ENCODE data around the gene SYT1. TPM values are rescaled to one million over a fixed set of nuclear protein-coding genes. Genes with fewer than 3 reads are reported as not detected.

The SYT1 gene
- total RNA-seq, 2 donors from 2014 or later = 6.1 to 11.5 TPM

DNA sequence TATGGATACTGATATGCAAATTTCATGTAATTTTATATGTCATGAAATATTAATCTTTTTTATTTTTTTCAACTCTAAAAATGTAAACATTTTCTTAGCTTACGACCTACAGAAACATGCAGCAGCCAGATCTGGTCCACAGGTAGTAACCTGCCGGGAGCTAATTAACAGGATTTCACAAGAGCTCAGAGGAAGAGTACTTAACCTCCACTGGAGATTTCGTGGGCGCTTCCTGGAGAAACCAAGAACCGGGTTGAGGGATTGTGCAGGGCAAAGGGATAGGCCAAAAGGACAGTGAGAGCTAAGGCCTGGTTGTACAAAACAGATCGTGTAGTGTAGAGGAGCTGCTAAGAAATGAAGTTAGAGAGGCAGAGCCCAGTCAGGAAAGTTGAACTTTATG, 510.5 kb downstream of the SYT1 start:
- Histone ChIP-seq H3K36me3 (no peaks in the 10 kb centered on the region), H3K4me1 (replicated peaks) (no peaks in the 10 kb centered on the region), H3K4me3 (no peak overlapping the region), H3K9me3 (no peaks in the 10 kb centered on the region), H3K27ac (no peak overlapping the region), H3K27me3 (replicated peaks; ENCODE audit: insufficient read depth) (no peaks in the 10 kb centered on the region)
- 63% methylated on average over 6 of the region's 6 CpGs for WGBS
- no peak for TF ChIP-seq POLR2A (IDR thresholded peaks at IDR 0.05)
- no peak for TF ChIP-seq POLR2AphosphoS5 (IDR thresholded peaks at IDR 0.05)
- TF ChIP-seq, protein P1, sequence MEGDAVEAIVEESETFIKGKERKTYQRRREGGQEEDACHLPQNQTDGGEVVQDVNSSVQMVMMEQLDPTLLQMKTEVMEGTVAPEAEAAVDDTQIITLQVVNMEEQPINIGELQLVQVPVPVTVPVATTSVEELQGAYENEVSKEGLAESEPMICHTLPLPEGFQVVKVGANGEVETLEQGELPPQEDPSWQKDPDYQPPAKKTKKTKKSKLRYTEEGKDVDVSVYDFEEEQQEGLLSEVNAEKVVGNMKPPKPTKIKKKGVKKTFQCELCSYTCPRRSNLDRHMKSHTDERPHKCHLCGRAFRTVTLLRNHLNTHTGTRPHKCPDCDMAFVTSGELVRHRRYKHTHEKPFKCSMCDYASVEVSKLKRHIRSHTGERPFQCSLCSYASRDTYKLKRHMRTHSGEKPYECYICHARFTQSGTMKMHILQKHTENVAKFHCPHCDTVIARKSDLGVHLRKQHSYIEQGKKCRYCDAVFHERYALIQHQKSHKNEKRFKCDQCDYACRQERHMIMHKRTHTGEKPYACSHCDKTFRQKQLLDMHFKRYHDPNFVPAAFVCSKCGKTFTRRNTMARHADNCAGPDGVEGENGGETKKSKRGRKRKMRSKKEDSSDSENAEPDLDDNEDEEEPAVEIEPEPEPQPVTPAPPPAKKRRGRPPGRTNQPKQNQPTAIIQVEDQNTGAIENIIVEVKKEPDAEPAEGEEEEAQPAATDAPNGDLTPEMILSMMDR (IDR thresholded peaks at IDR 0.05) = no peak
- no peak for DNase-seq (ENCODE audit: low spot score)
- intact Hi-C loops (cut with DNase I) = no loop called here

DNA sequence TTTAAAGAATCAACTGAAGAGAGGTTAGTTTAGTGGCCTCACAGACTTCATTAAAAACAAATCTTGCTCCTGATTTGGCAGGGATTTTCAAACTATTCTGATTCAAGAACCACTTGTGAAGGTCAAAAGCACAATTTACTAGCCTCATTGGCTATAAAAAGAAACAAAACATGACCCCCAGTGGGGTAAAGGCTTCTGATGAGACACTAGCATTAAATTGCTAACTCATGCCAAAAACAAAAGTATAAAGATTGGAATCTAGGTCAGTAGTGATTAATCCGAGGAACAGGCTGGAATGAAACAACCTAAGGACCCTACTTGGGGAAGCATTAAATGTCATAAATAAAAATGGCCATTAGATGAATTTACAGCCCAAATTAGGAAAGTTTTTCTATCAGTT, 513.9 kb downstream of the SYT1 start:
- TF ChIP-seq POLR2A (IDR thresholded peaks at IDR 0.05) (no peak), POLR2AphosphoS5 (IDR thresholded peaks at IDR 0.05) (no peak)
- TF ChIP-seq, protein P1 (IDR thresholded peaks at IDR 0.05) = no peak

DNA sequence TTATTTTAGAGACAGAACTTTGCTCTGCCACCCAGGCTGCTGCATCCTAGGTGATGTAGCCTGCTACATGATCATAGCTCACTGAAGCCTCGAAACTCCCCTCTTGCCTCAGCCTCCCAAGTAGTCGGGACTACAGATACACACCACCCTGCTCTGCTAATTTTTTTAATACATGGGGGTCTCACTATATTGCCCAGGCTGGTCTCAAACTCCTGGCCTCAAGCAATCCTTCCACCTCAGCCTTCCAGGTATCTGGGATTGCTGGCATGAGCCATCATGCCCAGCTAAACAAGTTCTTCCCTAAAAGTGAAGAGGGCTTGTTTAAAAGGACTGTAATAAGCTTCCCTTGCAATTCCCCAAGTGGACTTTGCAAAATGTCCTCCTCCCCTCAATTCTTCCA, 515.8 kb downstream of the SYT1 start:
- Histone ChIP-seq H3K4me3 (no peak overlapping the region), H3K36me3 (no peaks in the 10 kb centered on the region), H3K9me3 (no peaks in the 10 kb centered on the region), H3K27ac (no peak overlapping the region), H3K27me3 (replicated peaks; ENCODE audit: insufficient read depth) (no peaks in the 10 kb centered on the region), H3K4me1 (replicated peaks) (no peaks in the 10 kb centered on the region)
- no peak for DNase-seq (ENCODE audit: low spot score)
- intact Hi-C loops (cut with DNase I) = no loop called here
- TF ChIP-seq, protein P1 (IDR thresholded peaks at IDR 0.05) = no peak
- TF ChIP-seq POLR2AphosphoS5 (IDR thresholded peaks at IDR 0.05) (no peak), POLR2A (IDR thresholded peaks at IDR 0.05) (no peak)
- whole genome bisulfite sequencing = 83% methylated on average over 2 of the region's 2 CpGs

More for the DNA sequence above, 513.9 kb downstream of the SYT1 start:
- no peak overlapping the region for H3K4me3 ChIP-seq
- H3K4me1 ChIP-seq (replicated peaks) = no peaks in the 10 kb centered on the region
- H3K9me3 ChIP-seq = no peaks in the 10 kb centered on the region
- intact Hi-C loops (cut with DNase I) = no loop called here
- WGBS = 42% methylated on average over 1 of the region's 1 CpG
- no peak for DNase-seq (ENCODE audit: low spot score)
- no peak overlapping the region for H3K27ac ChIP-seq
- no peaks in the 10 kb centered on the region for H3K36me3 ChIP-seq
- H3K27me3 ChIP-seq (replicated peaks; ENCODE audit: insufficient read depth) = no peaks in the 10 kb centered on the region

DNA sequence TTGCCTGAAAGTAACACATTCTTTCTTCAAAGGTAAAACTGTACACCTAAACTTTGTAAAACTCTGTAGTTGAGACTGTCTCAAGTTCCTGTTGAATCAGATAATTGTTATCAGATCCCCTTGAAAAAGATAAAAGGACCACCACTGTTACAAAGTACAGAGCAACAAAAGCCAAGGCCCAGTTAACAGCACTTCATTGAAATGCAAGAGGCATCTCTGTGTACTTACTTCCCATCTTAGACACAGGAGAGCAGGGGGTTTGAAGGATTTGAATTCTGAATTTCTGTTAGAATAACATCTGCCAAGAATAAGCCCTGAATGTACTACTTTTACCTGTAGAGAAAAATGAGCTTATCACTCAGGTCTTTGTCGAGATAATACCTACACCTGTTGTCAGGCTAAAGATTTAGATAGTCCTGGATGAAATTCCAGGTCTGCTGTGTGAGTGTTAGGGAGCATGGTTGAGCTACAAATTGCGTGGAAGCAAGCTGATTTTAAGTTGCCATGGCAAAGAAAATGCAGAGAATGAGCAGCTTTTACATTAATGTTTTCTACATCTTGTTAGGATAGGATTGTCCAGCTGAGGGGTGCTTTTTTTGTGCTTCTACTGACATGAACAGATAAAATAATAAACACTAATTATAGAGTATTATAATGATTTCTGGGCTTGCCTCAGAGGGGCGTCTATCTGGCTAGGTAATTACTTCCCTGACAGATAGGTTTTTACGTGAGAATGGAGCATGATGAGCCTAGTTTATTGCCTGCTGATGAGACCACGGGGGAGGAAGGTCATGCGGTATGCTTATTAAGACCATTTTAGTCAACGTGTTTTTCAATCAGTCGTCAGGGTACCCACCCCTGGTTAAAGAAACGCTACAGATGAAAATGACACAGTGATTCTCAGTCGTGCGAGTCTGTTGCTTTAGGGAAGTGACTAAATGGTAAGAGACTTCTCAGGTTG, 517.0 kb downstream of the SYT1 start:
- Histone ChIP-seq H3K9me3 (no peaks in the 10 kb centered on the region), H3K36me3 (no peaks in the 10 kb centered on the region), H3K27me3 (replicated peaks; ENCODE audit: insufficient read depth) (no peaks in the 10 kb centered on the region), H3K4me3 (no peak overlapping the region), H3K4me1 (replicated peaks) (no peaks in the 10 kb centered on the region), H3K27ac (no peak overlapping the region)
- TF ChIP-seq POLR2AphosphoS5 (IDR thresholded peaks at IDR 0.05) (no peak), POLR2A (IDR thresholded peaks at IDR 0.05) (no peak)
- TF ChIP-seq, protein P1 (IDR thresholded peaks at IDR 0.05) = no peak
- intact Hi-C loops (cut with DNase I) = no loop called here
- no peak for DNase-seq (ENCODE audit: low spot score)
- 61% methylated on average over 11 of the region's 11 CpGs for WGBS

DNA sequence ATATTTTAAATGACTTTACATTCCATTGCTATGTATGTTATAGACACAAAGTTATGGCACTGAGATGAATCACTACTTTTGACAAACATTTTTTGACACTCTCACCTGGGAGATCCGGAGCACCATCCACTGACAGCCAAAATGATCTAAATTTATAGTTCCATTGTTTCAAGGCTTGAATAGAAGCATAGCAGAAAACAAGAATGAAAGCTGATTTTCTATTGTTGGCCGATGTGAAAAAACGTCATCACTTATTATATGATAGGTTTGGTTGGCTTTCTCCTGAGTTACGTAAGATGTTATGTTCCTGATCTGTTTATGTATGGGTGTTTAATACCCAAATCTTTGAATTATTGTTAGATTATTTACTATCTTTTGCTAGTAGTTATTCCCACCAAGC, 520.0 kb downstream of the SYT1 start:
- Histone ChIP-seq H3K27ac (no peak overlapping the region), H3K4me3 (no peak overlapping the region), H3K9me3 (no peaks in the 10 kb centered on the region), H3K36me3 (no peaks in the 10 kb centered on the region), H3K27me3 (replicated peaks; ENCODE audit: insufficient read depth) (no peaks in the 10 kb centered on the region), H3K4me1 (replicated peaks) (no peaks in the 10 kb centered on the region)
- 72% methylated on average over 4 of the region's 4 CpGs for WGBS
- intact Hi-C loops (cut with DNase I) = no loop called here
- no peak for TF ChIP-seq POLR2A (IDR thresholded peaks at IDR 0.05)
- TF ChIP-seq, protein P1 (IDR thresholded peaks at IDR 0.05) = no peak
- TF ChIP-seq POLR2AphosphoS5 (IDR thresholded peaks at IDR 0.05) = no peak
- no peak for DNase-seq (ENCODE audit: low spot score)

All from prostate gland (tissue), 2 donors.